WTC11 (cell line): ENCODE results near the gene UBAC2. TPM values are rescaled to one million over a fixed set of nuclear protein-coding genes. Genes with fewer than 3 reads are reported as not detected.

ENCODE experiments used
- ATAC-seq: fragments of 200-7000 bp; cut with Tn5 transposase; 2 replicates; pipeline ENCODE4 v1.10.0; 2021; ENCODE audit warnings: mild to moderate bottlenecking, moderate library complexity
- CTCF ChIA-PET: fragments of 300-600 bp; sonication (Branson Sonifier 250); formaldehyde crosslinking; loops from one replicate; lab custom pipeline; 2021; ENCODE audit warnings: antibody characterized with exemption; lab: Charles Lee
- POLR2A ChIA-PET: fragments of 350-600 bp; sonication (Branson Sonifier 250); formaldehyde crosslinking; loops from one replicate; lab custom pipeline; 2021; ENCODE audit warnings: antibody characterized with exemption; lab: Charles Lee
- DNase-seq: peaks from one replicate; pipeline ENCODE4 v3.0.0; 2021; ENCODE audit warnings: low spot score
- H3K27ac Mint-ChIP-seq: 2 replicates; pipeline ENCODE4 v1.8.0; 2021; ENCODE audit warnings: mixed read lengths
- H3K27me3 Mint-ChIP-seq: 2 replicates; pipeline ENCODE4 v1.8.0; 2021; ENCODE audit warnings: low read depth, mild to moderate bottlenecking, moderate library complexity, mixed read lengths
- H3K36me3 Mint-ChIP-seq: 2 replicates; pipeline ENCODE4 v1.8.0; 2021; ENCODE audit warnings: mixed read lengths
- H3K4me1 Mint-ChIP-seq: 2 replicates; pipeline ENCODE4 v1.8.0; 2022; ENCODE audit warnings: mixed read lengths
- H3K4me3 Mint-ChIP-seq: 2 replicates; pipeline ENCODE4 v1.8.0; 2021; ENCODE audit warnings: mild to moderate bottlenecking, moderate library complexity, mixed read lengths
- H3K9me3 Mint-ChIP-seq: 2 replicates; pipeline ENCODE4 v1.8.0; 2021; ENCODE audit warnings: mixed read lengths
- AR ChIP-seq: fragments of 250-450 bp; sonication (Bioruptor Pico); IDR thresholded peaks from 2 replicates; pipeline ENCODE4 v1.9.0; 2021; ENCODE audit warnings: mild to moderate bottlenecking
- CBFB ChIP-seq: sonication (generic); formaldehyde crosslinking; IDR thresholded peaks from 2 replicates; pipeline ENCODE4 v1.8.1; 2022; ENCODE audit warnings: mild to moderate bottlenecking, low read depth, missing genetic modification reagents
- ETV6 ChIP-seq: sonication (generic); formaldehyde crosslinking; IDR thresholded peaks from 2 replicates; pipeline ENCODE4 v1.8.1; 2022; ENCODE audit warnings: mild to moderate bottlenecking, missing genetic modification reagents
- FOXJ3 ChIP-seq: sonication (generic); formaldehyde crosslinking; IDR thresholded peaks from 2 replicates; pipeline ENCODE4 v1.9.0; 2021; ENCODE audit warnings: missing genetic modification reagents, mild to moderate bottlenecking, borderline replicate concordance
- GRHL2 ChIP-seq: fragments of 250-450 bp; sonication (Bioruptor Pico); IDR thresholded peaks from 2 replicates; pipeline ENCODE4 v1.8.0; 2022; ENCODE audit warnings: mild to moderate bottlenecking, moderate library complexity; ENCODE audit not compliant: insufficient replicate concordance, severe bottlenecking
- JUN ChIP-seq: sonication (generic); formaldehyde crosslinking; IDR thresholded peaks from 2 replicates; pipeline ENCODE4 v1.8.0; 2023; ENCODE audit warnings: mild to moderate bottlenecking, missing genetic modification reagents
- NR3C1 ChIP-seq: sonication (generic); formaldehyde crosslinking; conservative IDR thresholded peaks from 2 replicates; pipeline ENCODE4 v1.8.1; 2023; ENCODE audit warnings: low read depth, mild to moderate bottlenecking, missing genetic modification reagents
- RORB ChIP-seq: fragments of 250-450 bp; sonication (Bioruptor Pico); IDR thresholded peaks from 2 replicates; pipeline ENCODE4 v1.9.0; 2021; ENCODE audit warnings: mild to moderate bottlenecking
- SMAD4 ChIP-seq: sonication (generic); formaldehyde crosslinking; IDR thresholded peaks from 2 replicates; pipeline ENCODE4 v1.8.0; 2022; ENCODE audit warnings: mild to moderate bottlenecking, missing genetic modification reagents
- TCF7 ChIP-seq: sonication (generic); formaldehyde crosslinking; IDR thresholded peaks from 2 replicates; pipeline ENCODE4 v1.8.0; 2022; ENCODE audit warnings: mild to moderate bottlenecking, low read depth, missing genetic modification reagents, moderate library complexity
- ZNF121 ChIP-seq: sonication (generic); formaldehyde crosslinking; IDR thresholded peaks from 2 replicates; pipeline ENCODE4 v1.8.0; 2023; ENCODE audit warnings: missing genetic modification reagents
- ZNF138 ChIP-seq: sonication (generic); formaldehyde crosslinking; conservative IDR thresholded peaks from 2 replicates; pipeline ENCODE4 v1.8.1; 2022; ENCODE audit warnings: mild to moderate bottlenecking, moderate library complexity, missing genetic modification reagents
- ZNF219 ChIP-seq: sonication (generic); formaldehyde crosslinking; IDR thresholded peaks from 2 replicates; pipeline ENCODE4 v1.8.0; 2023; ENCODE audit warnings: missing genetic modification reagents, mild to moderate bottlenecking, borderline replicate concordance
- ZNF416 ChIP-seq: fragments of 250-450 bp; sonication (Bioruptor Pico); IDR thresholded peaks from 2 replicates; pipeline ENCODE4 v1.9.0; 2021; ENCODE audit warnings: mild to moderate bottlenecking, inconsistent platforms
- ZNF532 ChIP-seq: fragments of 250-450 bp; sonication (Bioruptor Pico); IDR thresholded peaks from 2 replicates; pipeline ENCODE4 v1.9.0; 2021; ENCODE audit warnings: mild to moderate bottlenecking, borderline replicate concordance
- total RNA-seq: library from RNA; stranded (reverse); gene quantifications from 3 replicates; pipeline ENCODE4 v1.2.3, GENCODE V29; 2021
- TF ChIP-seq, protein P1 (sequence below): fragments of 250-450 bp; sonication (Bioruptor Pico); IDR thresholded peaks from 2 replicates; pipeline ENCODE4 v1.9.0; 2021; ENCODE audit warnings: moderate library complexity, mild to moderate bottlenecking, inconsistent platforms, borderline replicate concordance
- TF ChIP-seq, protein P2 (sequence below): sonication (generic); formaldehyde crosslinking; IDR thresholded peaks from 2 replicates; pipeline ENCODE4 v1.8.1; 2022; ENCODE audit warnings: low read depth, missing genetic modification reagents, borderline replicate concordance
- TF ChIP-seq, protein P3 (sequence below): sonication (generic); formaldehyde crosslinking; IDR thresholded peaks from 2 replicates; pipeline ENCODE4 v1.8.0; 2022; ENCODE audit warnings: mild to moderate bottlenecking, missing genetic modification reagents
- TF ChIP-seq, protein P4 (sequence below): sonication (generic); formaldehyde crosslinking; IDR thresholded peaks from 2 replicates; pipeline ENCODE4 v1.8.0; 2022; ENCODE audit warnings: mild to moderate bottlenecking, missing genetic modification reagents
- TF ChIP-seq, protein P5 (sequence below): sonication (generic); formaldehyde crosslinking; IDR thresholded peaks from 2 replicates; pipeline ENCODE4 v1.8.1; 2022; ENCODE audit warnings: missing genetic modification reagents, borderline replicate concordance

The UBAC2 gene
- total RNA-seq, 1 experiment from 2014 or later, result 64.7 TPM

DNA sequence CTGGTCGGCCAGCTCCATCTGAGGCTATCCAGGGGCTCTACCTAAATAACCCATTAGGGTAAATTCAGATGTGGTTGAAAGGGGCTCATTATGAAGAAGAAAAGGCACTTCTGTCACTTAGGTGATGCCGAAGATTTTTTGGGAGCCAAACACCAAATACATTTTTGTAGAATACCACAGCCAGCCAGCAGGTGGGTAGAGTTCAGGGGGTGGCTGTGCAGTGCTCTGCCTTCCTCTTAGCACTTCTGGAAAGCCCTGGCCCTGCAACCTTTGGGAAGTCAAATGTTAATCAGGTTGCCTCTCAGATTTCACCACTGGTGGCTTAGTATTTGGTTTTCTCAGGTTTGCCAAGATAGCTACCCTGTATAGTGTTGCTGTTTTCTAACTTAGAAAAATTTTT is 76.1 kb downstream of the UBAC2 start:
- peaks cover 33% of the 10 kb centered on the region for H3K4me1 Mint-ChIP-seq
- ChIA-PET POLR2A (no interaction called here), CTCF (interaction anchor here (1.0 to 2.5 kb wide), 2 partner anchors 11 kb away, joined by 3 to 13 read pairs; no protein-coding TSS in a partner anchor)
- ATAC-seq (peak; percentile 90), DNase-seq (peak; percentile 39)
- H3K9me3 Mint-ChIP-seq, result peaks cover 5% of the 10 kb centered on the region; the same call in 1 of the 2 replicates
- peaks cover 5% of the 10 kb centered on the region for H3K36me3 Mint-ChIP-seq
- no peak overlapping the region for H3K4me3 Mint-ChIP-seq
- no peaks in the 10 kb centered on the region for H3K27me3 Mint-ChIP-seq
- no peak overlapping the region for H3K27ac Mint-ChIP-seq
- TF ChIP-seq AR (no peak), TCF7 (CRISPR knock-in tag) (no peak), JUN (CRISPR knock-in tag) (no peak), ETV6 (CRISPR knock-in tag) (no peak), ZNF219 (CRISPR knock-in tag) (no peak), SMAD4 (CRISPR knock-in tag) (no peak), ZNF416 (CRISPR knock-in tag) (no peak), ZNF532 (no peak), FOXJ3 (no peak)
- TF ChIP-seq, protein P1, sequence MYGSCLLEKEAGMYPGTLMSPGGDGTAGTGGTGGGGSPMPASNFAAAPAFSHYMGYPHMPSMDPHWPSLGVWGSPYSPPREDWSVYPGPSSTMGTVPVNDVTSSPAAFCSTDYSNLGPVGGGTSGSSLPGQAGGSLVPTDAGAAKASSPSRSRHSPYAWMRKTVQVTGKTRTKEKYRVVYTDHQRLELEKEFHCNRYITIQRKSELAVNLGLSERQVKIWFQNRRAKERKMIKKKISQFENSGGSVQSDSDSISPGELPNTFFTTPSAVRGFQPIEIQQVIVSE (CRISPR knock-in tag), result no peak
- TF ChIP-seq, protein P2, sequence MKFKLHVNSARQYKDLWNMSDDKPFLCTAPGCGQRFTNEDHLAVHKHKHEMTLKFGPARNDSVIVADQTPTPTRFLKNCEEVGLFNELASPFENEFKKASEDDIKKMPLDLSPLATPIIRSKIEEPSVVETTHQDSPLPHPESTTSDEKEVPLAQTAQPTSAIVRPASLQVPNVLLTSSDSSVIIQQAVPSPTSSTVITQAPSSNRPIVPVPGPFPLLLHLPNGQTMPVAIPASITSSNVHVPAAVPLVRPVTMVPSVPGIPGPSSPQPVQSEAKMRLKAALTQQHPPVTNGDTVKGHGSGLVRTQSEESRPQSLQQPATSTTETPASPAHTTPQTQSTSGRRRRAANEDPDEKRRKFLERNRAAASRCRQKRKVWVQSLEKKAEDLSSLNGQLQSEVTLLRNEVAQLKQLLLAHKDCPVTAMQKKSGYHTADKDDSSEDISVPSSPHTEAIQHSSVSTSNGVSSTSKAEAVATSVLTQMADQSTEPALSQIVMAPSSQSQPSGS (CRISPR knock-in tag), result no peak
- TF ChIP-seq, protein P3, sequence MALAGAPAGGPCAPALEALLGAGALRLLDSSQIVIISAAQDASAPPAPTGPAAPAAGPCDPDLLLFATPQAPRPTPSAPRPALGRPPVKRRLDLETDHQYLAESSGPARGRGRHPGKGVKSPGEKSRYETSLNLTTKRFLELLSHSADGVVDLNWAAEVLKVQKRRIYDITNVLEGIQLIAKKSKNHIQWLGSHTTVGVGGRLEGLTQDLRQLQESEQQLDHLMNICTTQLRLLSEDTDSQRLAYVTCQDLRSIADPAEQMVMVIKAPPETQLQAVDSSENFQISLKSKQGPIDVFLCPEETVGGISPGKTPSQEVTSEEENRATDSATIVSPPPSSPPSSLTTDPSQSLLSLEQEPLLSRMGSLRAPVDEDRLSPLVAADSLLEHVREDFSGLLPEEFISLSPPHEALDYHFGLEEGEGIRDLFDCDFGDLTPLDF (CRISPR knock-in tag), result no peak
- TF ChIP-seq, protein P4, sequence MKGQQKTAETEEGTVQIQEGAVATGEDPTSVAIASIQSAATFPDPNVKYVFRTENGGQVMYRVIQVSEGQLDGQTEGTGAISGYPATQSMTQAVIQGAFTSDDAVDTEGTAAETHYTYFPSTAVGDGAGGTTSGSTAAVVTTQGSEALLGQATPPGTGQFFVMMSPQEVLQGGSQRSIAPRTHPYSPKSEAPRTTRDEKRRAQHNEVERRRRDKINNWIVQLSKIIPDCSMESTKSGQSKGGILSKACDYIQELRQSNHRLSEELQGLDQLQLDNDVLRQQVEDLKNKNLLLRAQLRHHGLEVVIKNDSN (CRISPR knock-in tag), result no peak

DNA sequence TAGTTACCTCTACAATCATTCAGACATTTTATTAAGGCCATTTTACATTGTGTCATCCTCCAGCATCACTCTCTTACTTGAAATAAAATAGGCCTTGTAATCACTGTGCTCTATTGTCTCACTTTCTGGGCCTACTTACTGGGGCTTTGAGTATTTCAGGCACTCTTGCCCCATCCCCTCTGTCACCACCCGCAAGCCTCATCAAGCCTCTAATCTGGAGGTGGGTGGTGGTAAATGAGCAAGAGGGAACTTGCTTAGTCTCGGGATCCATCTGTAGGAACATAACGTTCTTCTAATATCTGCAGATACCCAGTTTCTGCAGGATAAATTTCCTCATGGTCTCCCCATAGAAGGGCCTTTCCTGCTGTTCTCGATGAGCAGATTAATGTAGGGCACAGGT is 77.0 kb downstream of the UBAC2 start:
- H3K9me3 Mint-ChIP-seq, result no peaks in the 10 kb centered on the region
- H3K4me3 Mint-ChIP-seq, result no peak overlapping the region
- no peak for DNase-seq
- ChIA-PET POLR2A (no interaction called here), CTCF (interaction anchor here (1.0 kb wide), 1 partner anchor 12 kb away, joined by 3 read pairs; no protein-coding TSS in a partner anchor)
- no peaks in the 10 kb centered on the region for H3K27me3 Mint-ChIP-seq
- no peaks in the 10 kb centered on the region for H3K36me3 Mint-ChIP-seq
- H3K27ac Mint-ChIP-seq, result 0 out of 2 replicates have a peak overlapping the region, but pooled peaks have one; percentile 16
- peaks cover 33% of the 10 kb centered on the region for H3K4me1 Mint-ChIP-seq
- ATAC-seq, result no peak
- no peak for TF ChIP-seq ZNF138
- no peak for TF ChIP-seq GRHL2
- no peak for TF ChIP-seq SMAD4 (CRISPR knock-in tag)
- TF ChIP-seq ZNF121 (CRISPR knock-in tag), result no peak
- no peak for TF ChIP-seq RORB (CRISPR knock-in tag)
- no peak for TF ChIP-seq CBFB (CRISPR knock-in tag)
- TF ChIP-seq, protein P5, sequence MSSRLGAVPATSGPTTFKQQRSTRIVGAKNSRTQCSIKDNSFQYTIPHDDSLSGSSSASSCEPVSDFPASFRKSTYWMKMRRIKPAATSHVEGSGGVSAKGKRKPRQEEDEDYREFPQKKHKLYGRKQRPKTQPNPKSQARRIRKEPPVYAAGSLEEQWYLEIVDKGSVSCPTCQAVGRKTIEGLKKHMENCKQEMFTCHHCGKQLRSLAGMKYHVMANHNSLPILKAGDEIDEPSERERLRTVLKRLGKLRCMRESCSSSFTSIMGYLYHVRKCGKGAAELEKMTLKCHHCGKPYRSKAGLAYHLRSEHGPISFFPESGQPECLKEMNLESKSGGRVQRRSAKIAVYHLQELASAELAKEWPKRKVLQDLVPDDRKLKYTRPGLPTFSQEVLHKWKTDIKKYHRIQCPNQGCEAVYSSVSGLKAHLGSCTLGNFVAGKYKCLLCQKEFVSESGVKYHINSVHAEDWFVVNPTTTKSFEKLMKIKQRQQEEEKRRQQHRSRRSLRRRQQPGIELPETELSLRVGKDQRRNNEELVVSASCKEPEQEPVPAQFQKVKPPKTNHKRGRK (CRISPR knock-in tag), result no peak
- TF ChIP-seq JUN (CRISPR knock-in tag), result no peak
- TF ChIP-seq NR3C1 (CRISPR knock-in tag), result no peak
